ENCODE results near the gene ETFRF1.

The ETFRF1 gene

DNA sequence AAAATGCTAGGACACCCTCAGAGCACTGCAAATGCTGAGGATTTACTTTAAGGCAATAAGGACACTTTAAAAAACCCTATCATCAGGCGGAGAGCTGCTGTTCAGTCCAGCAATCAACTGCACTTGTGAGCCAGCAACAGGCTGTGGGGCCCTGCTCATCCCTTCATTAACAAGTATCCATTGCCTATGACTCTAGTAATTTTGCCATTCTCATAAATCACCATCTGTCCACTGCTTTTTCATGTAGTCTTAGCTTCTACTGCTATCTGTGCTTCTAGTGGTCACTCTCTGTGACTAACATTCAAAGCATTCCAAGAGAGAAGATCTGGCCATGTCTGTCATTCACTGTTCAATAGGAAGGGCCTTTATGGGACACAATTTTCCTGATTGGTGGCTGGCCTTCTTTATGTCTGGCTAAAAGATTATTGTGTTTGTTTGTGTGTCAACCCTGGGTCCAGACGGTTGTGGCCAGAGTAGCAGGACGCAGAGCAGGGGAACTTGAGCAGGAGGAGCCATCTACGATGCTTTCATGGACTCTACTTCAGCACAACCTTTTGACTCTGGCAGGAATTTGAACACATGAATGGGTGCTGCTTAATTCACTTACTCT, 59.3 kb downstream of the ETFRF1 start:
- in situ Hi-C loops (cut with MboI; ENCODE audit: low sequenced_read_pairs, unreplicated experiment), result no loop called here
- TF ChIP-seq, protein P1, sequence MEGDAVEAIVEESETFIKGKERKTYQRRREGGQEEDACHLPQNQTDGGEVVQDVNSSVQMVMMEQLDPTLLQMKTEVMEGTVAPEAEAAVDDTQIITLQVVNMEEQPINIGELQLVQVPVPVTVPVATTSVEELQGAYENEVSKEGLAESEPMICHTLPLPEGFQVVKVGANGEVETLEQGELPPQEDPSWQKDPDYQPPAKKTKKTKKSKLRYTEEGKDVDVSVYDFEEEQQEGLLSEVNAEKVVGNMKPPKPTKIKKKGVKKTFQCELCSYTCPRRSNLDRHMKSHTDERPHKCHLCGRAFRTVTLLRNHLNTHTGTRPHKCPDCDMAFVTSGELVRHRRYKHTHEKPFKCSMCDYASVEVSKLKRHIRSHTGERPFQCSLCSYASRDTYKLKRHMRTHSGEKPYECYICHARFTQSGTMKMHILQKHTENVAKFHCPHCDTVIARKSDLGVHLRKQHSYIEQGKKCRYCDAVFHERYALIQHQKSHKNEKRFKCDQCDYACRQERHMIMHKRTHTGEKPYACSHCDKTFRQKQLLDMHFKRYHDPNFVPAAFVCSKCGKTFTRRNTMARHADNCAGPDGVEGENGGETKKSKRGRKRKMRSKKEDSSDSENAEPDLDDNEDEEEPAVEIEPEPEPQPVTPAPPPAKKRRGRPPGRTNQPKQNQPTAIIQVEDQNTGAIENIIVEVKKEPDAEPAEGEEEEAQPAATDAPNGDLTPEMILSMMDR (IDR thresholded peaks at IDR 0.05; ENCODE audit: borderline replicate concordance, control extremely low read depth, extremely low read depth, insufficient read depth, missing control alignments), result no peak
- no peak for DNase-seq (ENCODE audit: low spot score)
